ENCODE measurements around the gene DRG2.

DRG2 gene

GRCh38 chr17:18087610-18088491, at the start of gene DRG2:
DRG2 (plus strand) TSS chr17:18087948; CDS start chr17:18088024, 76 bp downstream.
- H3K27ac ChIP-seq (ENCODE audit: poor library complexity, severe bottlenecking), result peak within 1 kb of the TSS; percentile 18
- DNase-seq (ENCODE audit: low spot score), result peak; percentile 86
- ATAC-seq (ENCODE audit: low read depth), result peak; percentile 96

GRCh38 chr17:18038149-18038850, 49.4 kb upstream of the DRG2 start:
- peak overlapping the region; percentile 58 for H3K4me3 ChIP-seq (ENCODE audit: severe bottlenecking)
- ATAC-seq (ENCODE audit: low read depth) (no peak), DNase-seq (ENCODE audit: low spot score) (no peak)
- peaks cover 4% of the 10 kb centered on the region; the same call in 1 of the 2 replicates for H3K36me3 ChIP-seq (ENCODE audit: low read depth)
- peak overlapping the region; percentile 45 for H3K27ac ChIP-seq (ENCODE audit: poor library complexity, severe bottlenecking)
- TF ChIP-seq CTCF (IDR thresholded peaks at IDR 0.05; ENCODE audit: poor library complexity, severe bottlenecking), result no peak
- no peaks in the 10 kb centered on the region for H3K4me1 ChIP-seq (ENCODE audit: insufficient read depth, poor library complexity, severe bottlenecking)
- no peaks in the 10 kb centered on the region for H3K9me3 ChIP-seq (ENCODE audit: severe bottlenecking)
- no peaks in the 10 kb centered on the region for H3K27me3 ChIP-seq (ENCODE audit: insufficient read depth, poor library complexity, severe bottlenecking)

More at GRCh38 chr17:18087610-18088491, at the start of gene DRG2:
- Histone ChIP-seq H3K36me3 (ENCODE audit: low read depth) (peaks cover 9% of the 10 kb centered on the region; the same call in 1 of the 2 replicates), H3K4me3 (ENCODE audit: severe bottlenecking) (peak within 1 kb of the TSS; percentile 73), H3K9me3 (ENCODE audit: severe bottlenecking) (no peaks in the 10 kb centered on the region), H3K27me3 (ENCODE audit: insufficient read depth, poor library complexity, severe bottlenecking) (no peaks in the 10 kb centered on the region), H3K4me1 (ENCODE audit: insufficient read depth, poor library complexity, severe bottlenecking) (peaks cover 3% of the 10 kb centered on the region)
- no peak for TF ChIP-seq CTCF (IDR thresholded peaks at IDR 0.05; ENCODE audit: poor library complexity, severe bottlenecking)

GRCh38 chr17:18038861-18039534, 48.8 kb upstream of the DRG2 start, which contains the start of the genes ATPAF2 and GID4:
ATPAF2 (minus strand) TSS chr17:18039168; CDS start chr17:18039013, 155 bp downstream.
GID4 (plus strand) TSS chr17:18039408; CDS start chr17:18039465, 57 bp downstream.
- peaks cover 6% of the 10 kb centered on the region; the same call in 1 of the 2 replicates for H3K36me3 ChIP-seq (ENCODE audit: low read depth)
- no peaks in the 10 kb centered on the region for H3K27me3 ChIP-seq (ENCODE audit: insufficient read depth, poor library complexity, severe bottlenecking)
- ATAC-seq (ENCODE audit: low read depth) (peak; percentile 87), DNase-seq (ENCODE audit: low spot score) (peak; percentile 99)
- peak within 1 kb of the TSS; percentile 45 for H3K27ac ChIP-seq (ENCODE audit: poor library complexity, severe bottlenecking)
- no peaks in the 10 kb centered on the region for H3K9me3 ChIP-seq (ENCODE audit: severe bottlenecking)
- peak within 1 kb of the TSS; percentile 58 for H3K4me3 ChIP-seq (ENCODE audit: severe bottlenecking)
- no peaks in the 10 kb centered on the region for H3K4me1 ChIP-seq (ENCODE audit: insufficient read depth, poor library complexity, severe bottlenecking)
- TF ChIP-seq CTCF (IDR thresholded peaks at IDR 0.05; ENCODE audit: poor library complexity, severe bottlenecking), result no peak

- DNase-seq (ENCODE audit: low spot score) (peak; percentile 72), ATAC-seq (ENCODE audit: low read depth) (peak; percentile 28)
- no peaks in the 10 kb centered on the region for H3K27me3 ChIP-seq (ENCODE audit: insufficient read depth, poor library complexity, severe bottlenecking)
- peak overlapping the region; percentile 45 for H3K27ac ChIP-seq (ENCODE audit: poor library complexity, severe bottlenecking)
- peak overlapping the region; percentile 58 for H3K4me3 ChIP-seq (ENCODE audit: severe bottlenecking)
- no peaks in the 10 kb centered on the region for H3K9me3 ChIP-seq (ENCODE audit: severe bottlenecking)
- TF ChIP-seq CTCF (IDR thresholded peaks at IDR 0.05; ENCODE audit: poor library complexity, severe bottlenecking), result no peak
- H3K4me1 ChIP-seq (ENCODE audit: insufficient read depth, poor library complexity, severe bottlenecking), result no peaks in the 10 kb centered on the region
- peaks cover 6% of the 10 kb centered on the region; the same call in 1 of the 2 replicates for H3K36me3 ChIP-seq (ENCODE audit: low read depth)
Observed at GRCh38 chr17:18039535-18040260, 48.0 kb upstream of the DRG2 start.

All from RWPE2 (cell line).